K562 (cell line): ENCODE results near the gene LAMB1. TPM values are rescaled to one million over a fixed set of nuclear protein-coding genes. Genes with fewer than 3 reads are reported as not detected.
A peak's percentile ranks its signal among the peaks of the same experiment; 100 is the strongest.

Experiments used
- ATAC-seq: fragments of 200-7000 bp; cut with Tn5 transposase; 3 replicates; pipeline ENCODE4 v1.9.1; 2020; ENCODE audit warnings: moderate library complexity
- BruUV-seq: library from RNA; stranded (reverse); fragments of 400-500 nt; replicated peaks from 2 replicates; lab custom pipeline; 2021; lab: Mats Ljungman, UMichigan
- CTCF ChIA-PET: fragments of 300-600 bp; formaldehyde crosslinking; extraction: SDS; loops from one replicate; lab custom pipeline; 2021; ENCODE audit warnings: low intra/inter-chr PET ratio; lab: Yijun Ruan, JAX
- POLR2A ChIA-PET: fragments of 300-600, 350-650 bp; sonication (Branson Sonifier 250); formaldehyde crosslinking; extraction: SDS; loops from one replicate; lab custom pipeline; 2021; ENCODE audit warnings: antibody characterized with exemption, inconsistent platforms; lab: Yijun Ruan, JAX
- DNase-seq, 4 experiments: peaks; one replicate each; pipeline versions ENCODE4 v3.0.0 to v3.0.0-alpha.2; 2011 to 2018; ENCODE audit warnings: low spot score in 3 of 4, mixed read lengths in 3 of 4; ENCODE audit errors: extremely low read depth in 1 of 4
- FAIRE-seq: peaks from 2 replicates; lab custom pipeline; 2011; peaks lifted over from hg19 to GRCh38; lab: Jason Lieb, UNC
- H2AFZ ChIP-seq: 2 replicates; pipeline ENCODE4 v1.6.0; 2011; ENCODE audit warnings: low read depth, low read length, control low read depth, inconsistent platforms
- H3K27ac ChIP-seq: fragments of 200-600 bp; 3 replicates; pipeline ENCODE4 v1.8.0; 2011; ENCODE audit warnings: low read depth, mild to moderate bottlenecking, control low read depth, inconsistent platforms, low read length, moderate library complexity, mixed read lengths; ENCODE audit errors: extremely low read depth
- H3K27me3 ChIP-seq, 2 experiments: fragments of 300-600 bp in 1 of 2; 2 replicates in 1 of 2; 3 replicates in 1 of 2; pipeline versions ENCODE4 v1.6.0 to v1.8.0; 2011; ENCODE audit warnings: inconsistent platforms in 2 of 2, low read length in 2 of 2, mild to moderate bottlenecking in 1 of 2, mixed read lengths in 1 of 2, moderate library complexity in 1 of 2; ENCODE audit not compliant: control insufficient read depth in 2 of 2, insufficient read depth in 2 of 2
- H3K36me3 ChIP-seq: fragments of 300-600 bp; 3 replicates; pipeline ENCODE4 v1.8.0; 2011; ENCODE audit warnings: mild to moderate bottlenecking, low read length, inconsistent platforms; ENCODE audit not compliant: control insufficient read depth, insufficient read depth
- H3K4me1 ChIP-seq, 2 experiments: fragments of 200-600 bp in 1 of 2; replicated peaks in 1 of 2; 2 replicates in 1 of 2; 3 replicates in 1 of 2; pipeline versions ENCODE4 v1.5.1 to v1.8.0; 2011; ENCODE audit warnings: inconsistent platforms in 2 of 2, low read length in 2 of 2, mild to moderate bottlenecking in 1 of 2, mixed read lengths in 1 of 2, moderate library complexity in 1 of 2; ENCODE audit not compliant: control insufficient read depth in 2 of 2, insufficient read depth in 2 of 2
- H3K4me2 ChIP-seq: 2 replicates; pipeline ENCODE4 v1.6.1; 2011; ENCODE audit warnings: low read length, control low read depth, inconsistent platforms, mixed read lengths; ENCODE audit not compliant: insufficient read depth
- H3K4me3 ChIP-seq: fragments of 200-600 bp; sonication (generic), shearing (Covaris generic); 2 replicates; pipeline ENCODE4 v1.5.1; 2016; ENCODE audit warnings: control low read depth, inconsistent platforms
- H3K79me2 ChIP-seq: fragments of 200-600 bp; 3 replicates; pipeline ENCODE4 v1.8.0; 2011; ENCODE audit warnings: low read length, inconsistent platforms; ENCODE audit not compliant: control insufficient read depth, insufficient read depth
- H3K9ac ChIP-seq, 2 experiments: 2 replicates each; pipeline versions ENCODE4 v1.6.0 to v1.6.1; 2011; ENCODE audit warnings: low read depth in 2 of 2, low read length in 2 of 2, control low read depth in 1 of 2, inconsistent platforms in 1 of 2, mild to moderate bottlenecking in 1 of 2, mixed read lengths in 1 of 2; ENCODE audit not compliant: insufficient read depth in 1 of 2
- H3K9me1 ChIP-seq: one replicate; pipeline ENCODE4 v1.6.0; 2011; ENCODE audit warnings: inconsistent platforms, mild to moderate bottlenecking, low read length, moderate library complexity; ENCODE audit not compliant: control insufficient read depth, insufficient read depth
- H3K9me3 ChIP-seq: replicated peaks from 2 replicates; pipeline ENCODE4 v1.5.1; 2011; ENCODE audit warnings: low read depth, low read length, inconsistent platforms; ENCODE audit not compliant: control insufficient read depth, insufficient read depth
- H4K20me1 ChIP-seq: replicated peaks from 2 replicates; pipeline ENCODE4 v1.6.1; 2011; ENCODE audit warnings: low read length, inconsistent platforms, mixed read lengths; ENCODE audit not compliant: control insufficient read depth, insufficient read depth
- ADNP ChIP-seq: fragments of 200-800 bp; sonication (Bioruptor generic); IDR thresholded peaks from 2 replicates; pipeline ENCODE4 v1.6.1; 2016; ENCODE audit warnings: missing genetic modification characterization, missing compliant biosample characterization
- ARNT ChIP-seq, 2 experiments: fragments of 450-650 bp; IDR thresholded peaks; 2 replicates each; pipeline ENCODE4 v1.6.1; 2016; ENCODE audit warnings: mild to moderate bottlenecking in 1 of 2
- BCL6 ChIP-seq: fragments of 250-450 bp; sonication (Bioruptor Pico); IDR thresholded peaks from 2 replicates; pipeline ENCODE4 v1.4.0; 2020
- CEBPB ChIP-seq: fragments of 450-650 bp; IDR thresholded peaks from 2 replicates; pipeline ENCODE4 v1.6.1; 2016; ENCODE audit warnings: missing genetic modification characterization, missing compliant biosample characterization
- DNMT1 ChIP-seq: fragments of 450-650 bp; IDR thresholded peaks from 2 replicates; pipeline ENCODE4 v1.6.1; 2016; ENCODE audit warnings: antibody characterized with exemption, mild to moderate bottlenecking
- EP400 ChIP-seq: fragments of 450-650 bp; IDR thresholded peaks from 2 replicates; pipeline ENCODE4 v1.6.1; 2017; ENCODE audit warnings: antibody characterized with exemption, mild to moderate bottlenecking, moderate library complexity
- ETV5 ChIP-seq: sonication (generic); formaldehyde crosslinking; IDR thresholded peaks from 2 replicates; pipeline ENCODE4 v1.4.0; 2020; ENCODE audit warnings: low read depth, mild to moderate bottlenecking, missing genetic modification reagents
- ETV6 ChIP-seq, 3 experiments: fragments of 150-350 bp in 1 of 3; sonication (generic) in 1 of 3; formaldehyde crosslinking in 1 of 3; IDR thresholded peaks; 2 replicates each; pipeline versions ENCODE4 v1.6.1 to v1.8.0; 2014 to 2022; ENCODE audit warnings: borderline replicate concordance in 2 of 3, low read depth in 2 of 3, antibody characterized with exemption in 1 of 3, low read length in 1 of 3, mild to moderate bottlenecking in 1 of 3, missing genetic modification reagents in 1 of 3
- HMG20B ChIP-seq: fragments of 250-450 bp; sonication (Bioruptor Pico); IDR thresholded peaks from 2 replicates; pipeline ENCODE4 v1.5.0; 2021; ENCODE audit warnings: mild to moderate bottlenecking
- HNRNPUL1 ChIP-seq: fragments of 200-400 bp; formaldehyde crosslinking; IDR thresholded peaks from 2 replicates; pipeline ENCODE4 v1.6.1; 2017; ENCODE audit warnings: low read length
- ILK ChIP-seq: fragments of 450-650 bp; IDR thresholded peaks from 2 replicates; pipeline ENCODE4 v1.6.1; 2016; ENCODE audit warnings: missing genetic modification characterization, low read depth, mild to moderate bottlenecking, missing compliant biosample characterization, moderate library complexity, borderline replicate concordance
- MAFF ChIP-seq: IDR thresholded peaks from 2 replicates; pipeline ENCODE4 v1.6.1; 2012; ENCODE audit warnings: low read length, improper control_type of control experiment
- MAFG ChIP-seq: fragments of 450-650 bp; conservative IDR thresholded peaks from 2 replicates; pipeline ENCODE4 v1.6.1; 2016; ENCODE audit warnings: missing genetic modification characterization, missing compliant biosample characterization
- NCOA1 ChIP-seq: fragments of 450-650 bp; IDR thresholded peaks from 2 replicates; pipeline ENCODE4 v1.6.1; 2016; ENCODE audit warnings: low read depth
- NFXL1 ChIP-seq: fragments of 450-650 bp; formaldehyde crosslinking; IDR thresholded peaks from 2 replicates; pipeline ENCODE4 v1.4.0; 2021; ENCODE audit warnings: mild to moderate bottlenecking
- TAF15 ChIP-seq: fragments of 200-400 bp; formaldehyde crosslinking; IDR thresholded peaks from 2 replicates; pipeline ENCODE4 v1.6.1; 2017; ENCODE audit warnings: mild to moderate bottlenecking, low read depth, low read length, moderate library complexity
- TFAM ChIP-seq: fragments of 250-450 bp; sonication (Bioruptor Pico); conservative IDR thresholded peaks from 2 replicates; pipeline ENCODE4 v1.5.0; 2021; ENCODE audit warnings: mild to moderate bottlenecking, moderate library complexity
- XRCC4 ChIP-seq: IDR thresholded peaks from one replicate; pipeline ENCODE4 v1.6.1; 2011; ENCODE audit not compliant: insufficient read depth, insufficient read length; ENCODE audit errors: extremely low read depth
- ZNF316 ChIP-seq: fragments of 450-650 bp; IDR thresholded peaks from 2 replicates; pipeline ENCODE4 v1.6.1; 2016
- ZNF778 ChIP-seq: fragments of 450-650 bp; formaldehyde crosslinking; IDR thresholded peaks from 2 replicates; pipeline ENCODE4 v1.4.0; 2020; ENCODE audit warnings: mild to moderate bottlenecking, moderate library complexity
- WGBS: fragments of 100-300 bp; shearing (Covaris generic); methylation state at CpG from one replicate; pipeline ENCODE4 v1.1.6; 2016; ENCODE audit warnings: low coverage, mixed read lengths; ENCODE audit not compliant: insufficient coverage; ENCODE audit errors: missing lambda C conversion rate; 5-methylcytosine and 5-hydroxymethylcytosine counted together
- in situ Hi-C: fragments of 300-500 bp; cut with MboI; formaldehyde crosslinking; loops from 4 replicates; pipeline ENCODE4 v1.15.0; 2018; ENCODE audit warnings: inconsistent platforms, mixed read lengths
- intact Hi-C: fragments of 100-400 bp; cut with micrococcal nuclease; formaldehyde crosslinking; loops from 2 replicates; pipeline ENCODE4 v1.14.2; 2022
- polyA plus RNA-seq, 8 experiments: library from polyadenylated mRNA; depleted of rRNA in 4 of 8; stranded (reverse) in 5 of 8; unstranded in 3 of 8; fragments of >200 nt; fragmentation: Nextera tagmentation in 2 of 8; fragmentation: Illumina TruSeq in 1 of 8; extraction: Ambion mirVana in 2 of 8; extraction: Trizol in 1 of 8; gene quantifications; 2 replicates each; pipeline versions ENCODE4 v1.2.1 to v1.2.3, GENCODE V29; 2011 to 2014; ENCODE audit warnings: inconsistent platforms in 1 of 8, missing spikeins in 1 of 8
- total RNA-seq, 7 experiments: library from RNA; depleted of rRNA in 6 of 7; stranded (reverse); fragments of >200 nt in 6 of 7; fragmentation: Illumina TruSeq in 2 of 7; extraction: Trizol in 2 of 7; gene quantifications; 2 replicates each; pipeline versions ENCODE4 v1.2.1 to v1.2.3, GENCODE V29; 2011 to 2021; ENCODE audit warnings: low replicate concordance in 1 of 7
- TF ChIP-seq, protein P1 (sequence below), 3 experiments: fragments of 200-800 bp in 1 of 3; fragments of 250-450 bp in 1 of 3; fragments of 450-650 bp in 1 of 3; sonication (Bioruptor Pico) in 1 of 3; sonication (Bioruptor generic) in 1 of 3; formaldehyde crosslinking in 1 of 3; IDR thresholded peaks; 2 replicates each; pipeline versions ENCODE4 v1.6.1 to v1.8.0; 2016 to 2022; ENCODE audit warnings: mild to moderate bottlenecking in 2 of 3, missing genetic modification characterization in 2 of 3, missing compliant biosample characterization in 1 of 3, moderate library complexity in 1 of 3

Gene LAMB1
- total and polyA plus RNA-seq, 9 of the 15 experiments (the other 6 are each of a cell fraction or from before 2014, with no cell fraction given) = 6.0 to 17.7 (median 12.3) TPM

DNA sequence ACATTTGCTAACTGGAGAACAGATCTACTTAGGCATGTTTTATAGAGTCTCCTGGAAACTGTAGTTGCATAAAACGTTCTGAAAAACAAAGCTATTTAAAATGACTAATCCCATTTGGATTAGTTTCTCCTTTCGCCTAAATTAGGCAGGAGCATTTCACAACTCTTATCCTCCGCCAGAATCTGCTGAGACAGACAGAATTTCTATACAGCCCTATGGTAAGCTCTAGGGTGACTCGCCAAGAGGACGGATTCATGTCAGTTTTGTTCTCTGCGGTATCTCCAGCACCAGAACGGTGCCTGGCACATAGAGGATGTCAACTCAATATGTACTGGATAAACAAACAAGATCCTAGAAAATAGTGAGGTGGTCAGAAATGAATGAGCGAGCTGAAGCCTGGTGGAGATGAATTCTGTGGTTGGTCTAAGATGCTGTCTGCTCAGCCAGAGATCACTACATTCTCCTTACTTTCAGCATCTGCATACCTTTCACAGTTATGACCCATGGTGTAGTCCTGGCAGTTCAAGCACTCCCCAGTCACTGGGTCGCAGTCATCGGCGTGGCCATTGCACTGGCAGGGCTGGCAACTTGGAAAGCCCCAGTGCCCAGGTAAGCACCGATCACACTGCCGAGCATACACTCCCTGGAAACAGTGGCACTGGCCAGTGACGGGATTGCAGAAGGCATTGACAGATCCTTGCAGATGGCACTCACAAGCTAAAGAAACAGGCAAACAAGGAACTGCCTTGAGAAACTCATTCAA lies 44.0 kb downstream of the LAMB1 start:
- peaks cover 20% of the 10 kb centered on the region; the same call in 2 of the 3 replicates for H3K36me3 ChIP-seq
- H3K9me3 ChIP-seq = no peaks in the 10 kb centered on the region
- H3K4me2 ChIP-seq = no peak overlapping the region
- in situ Hi-C loops = no loop called here
- intact Hi-C loops = no loop called here
- BruUV-seq = no TSS peak
- H3K9ac ChIP-seq = peak overlapping the region in 1 of 2 experiments; percentile 38; a peak in 1 of 4 replicates
- no peaks in the 10 kb centered on the region for H3K9me1 ChIP-seq
- no peak overlapping the region for H2AFZ ChIP-seq
- no peak overlapping the region for H3K27ac ChIP-seq
- FAIRE-seq = no peak
- 0 out of 3 replicates have a peak, but pooled peaks have one; percentile 21 for ATAC-seq
- CTCF ChIA-PET = no interaction called here
- no peak overlapping the region for H3K4me3 ChIP-seq
- POLR2A ChIA-PET = interaction anchor here (0.6 to 1.4 kb wide), 3 partner anchors 14 to 22 kb away, joined by 3 to 4 read pairs (median 4); no protein-coding TSS in a partner anchor
- H3K4me1 ChIP-seq = no peaks in the 10 kb centered on the region
- 46% methylated on average over 14 of the region's 14 CpGs for WGBS
- no peaks in the 10 kb centered on the region for H3K79me2 ChIP-seq
- H3K27me3 ChIP-seq = no peaks in the 10 kb centered on the region; a peak in 1 of 5 replicates
- H4K20me1 ChIP-seq = 0 out of 2 replicates have a peak, but pooled peaks cover 4% of the 10 kb centered on the region
- no peak for DNase-seq
- TF ChIP-seq XRCC4 (no peak), TFAM (CRISPR knock-in tag) (no peak), ETV6 (IDR thresholded peaks at IDR 0.05; ENCODE audit: borderline replicate concordance in 1 of 2, low read depth in 2 of 2, low read length in 1 of 2) (no peak), ETV6 (CRISPR knock-in tag; IDR thresholded peaks at IDR 0.05; ENCODE audit: borderline replicate concordance) (no peak), HMG20B (CRISPR knock-in tag) (no peak), MAFG (tag) (peak; percentile 77), MAFF (peak; percentile 76), ZNF778 (CRISPR knock-in tag) (no peak), DNMT1 (no peak), ETV5 (no peak), HNRNPUL1 (no peak), NFXL1 (no peak), BCL6 (CRISPR knock-in tag) (no peak), CEBPB (tag) (peak; percentile 74), ARNT (IDR thresholded peaks at IDR 0.05) (no peak), TAF15 (no peak), ZNF316 (peak; percentile 84), NCOA1 (no peak), ADNP (tag) (no peak), EP400 (no peak), ILK (tag) (no peak)
- TF ChIP-seq, protein P1, sequence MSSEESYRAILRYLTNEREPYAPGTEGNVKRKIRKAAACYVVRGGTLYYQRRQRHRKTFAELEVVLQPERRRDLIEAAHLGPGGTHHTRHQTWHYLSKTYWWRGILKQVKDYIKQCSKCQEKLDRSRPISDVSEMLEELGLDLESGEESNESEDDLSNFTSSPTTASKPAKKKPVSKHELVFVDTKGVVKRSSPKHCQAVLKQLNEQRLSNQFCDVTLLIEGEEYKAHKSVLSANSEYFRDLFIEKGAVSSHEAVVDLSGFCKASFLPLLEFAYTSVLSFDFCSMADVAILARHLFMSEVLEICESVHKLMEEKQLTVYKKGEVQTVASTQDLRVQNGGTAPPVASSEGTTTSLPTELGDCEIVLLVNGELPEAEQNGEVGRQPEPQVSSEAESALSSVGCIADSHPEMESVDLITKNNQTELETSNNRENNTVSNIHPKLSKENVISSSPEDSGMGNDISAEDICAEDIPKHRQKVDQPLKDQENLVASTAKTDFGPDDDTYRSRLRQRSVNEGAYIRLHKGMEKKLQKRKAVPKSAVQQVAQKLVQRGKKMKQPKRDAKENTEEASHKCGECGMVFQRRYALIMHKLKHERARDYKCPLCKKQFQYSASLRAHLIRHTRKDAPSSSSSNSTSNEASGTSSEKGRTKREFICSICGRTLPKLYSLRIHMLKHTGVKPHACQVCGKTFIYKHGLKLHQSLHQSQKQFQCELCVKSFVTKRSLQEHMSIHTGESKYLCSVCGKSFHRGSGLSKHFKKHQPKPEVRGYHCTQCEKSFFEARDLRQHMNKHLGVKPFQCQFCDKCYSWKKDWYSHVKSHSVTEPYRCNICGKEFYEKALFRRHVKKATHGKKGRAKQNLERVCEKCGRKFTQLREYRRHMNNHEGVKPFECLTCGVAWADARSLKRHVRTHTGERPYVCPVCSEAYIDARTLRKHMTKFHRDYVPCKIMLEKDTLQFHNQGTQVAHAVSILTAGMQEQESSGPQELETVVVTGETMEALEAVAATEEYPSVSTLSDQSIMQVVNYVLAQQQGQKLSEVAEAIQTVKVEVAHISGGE (CRISPR knock-in tag; IDR thresholded peaks at IDR 0.05) = no peak
